HG02938 (cell line): Measurements from ENCODE around the gene MAPK14.
"Not testable (repeated sequence)": the region's sequence is repeated elsewhere in the genome, so short reads cannot be mapped to it uniquely, and the experiment has no call there.

Experiments
- ATAC-seq: cut with Tn5 transposase; IDR thresholded peaks from one replicate; pipeline ENCODE4 v1.9.1; 2021; ENCODE audit warnings: mild to moderate bottlenecking, moderate library complexity; ENCODE audit not compliant: unreplicated experiment

Gene MAPK14

DNA sequence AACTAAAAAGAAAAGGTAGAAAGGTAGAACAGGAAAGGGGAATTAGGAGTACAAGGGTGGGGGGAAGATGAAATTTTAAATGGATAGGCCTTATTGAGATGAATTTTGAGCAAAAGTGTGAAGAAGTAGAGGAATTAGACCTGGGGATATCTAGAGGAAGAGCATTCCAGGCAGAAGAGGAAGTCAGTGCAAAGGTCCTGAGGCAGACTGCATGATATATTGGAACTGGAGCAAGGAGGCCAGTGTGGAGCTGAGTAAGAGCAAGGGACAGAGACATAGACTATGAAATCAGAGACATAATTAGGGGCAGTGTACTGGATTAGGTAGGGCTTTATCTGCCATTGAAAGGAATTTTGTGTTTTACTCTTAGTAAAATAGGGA lies 40.4 kb downstream of the MAPK14 start:
- no peak for ATAC-seq

DNA sequence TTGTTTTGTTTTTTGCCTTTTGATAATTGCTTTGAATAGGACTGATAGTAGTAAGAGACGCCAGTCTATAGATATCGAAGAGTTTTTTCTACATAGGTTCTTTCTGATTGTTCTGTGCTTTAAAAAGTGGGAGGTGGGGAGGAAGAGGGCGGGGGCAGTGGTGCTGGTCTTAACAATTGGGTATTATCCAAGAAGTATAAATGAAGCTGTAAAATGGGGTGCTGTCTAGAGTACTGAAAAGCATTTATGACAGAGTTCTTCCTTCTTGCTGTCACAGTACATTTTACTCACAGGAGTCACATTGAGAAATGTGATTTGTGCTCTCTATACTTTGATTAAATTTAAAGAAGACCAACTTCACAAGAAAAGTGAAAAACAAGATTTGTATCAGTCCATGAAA lies 41.0 kb downstream of the MAPK14 start:
- no peak for ATAC-seq

DNA sequence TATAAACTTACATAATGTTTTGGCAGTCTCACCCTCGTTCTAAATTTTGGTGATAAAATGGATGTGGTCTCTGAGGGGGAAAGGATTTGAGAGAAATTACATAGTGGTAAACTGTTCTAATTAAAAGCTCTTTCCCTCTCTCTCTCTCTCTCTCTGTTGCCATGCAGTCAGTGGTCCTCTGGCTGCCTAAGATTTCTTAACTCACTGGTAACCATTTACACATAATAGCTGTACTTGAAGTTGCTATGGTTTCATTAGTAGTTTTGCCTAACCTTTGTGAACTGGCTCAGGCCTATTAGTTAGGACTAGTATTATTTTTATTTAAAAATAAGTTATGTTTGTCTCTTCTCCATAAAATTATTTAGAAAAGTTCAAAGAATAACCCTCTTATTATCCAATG lies 42.0 kb downstream of the MAPK14 start:
- ATAC-seq = no peak

DNA sequence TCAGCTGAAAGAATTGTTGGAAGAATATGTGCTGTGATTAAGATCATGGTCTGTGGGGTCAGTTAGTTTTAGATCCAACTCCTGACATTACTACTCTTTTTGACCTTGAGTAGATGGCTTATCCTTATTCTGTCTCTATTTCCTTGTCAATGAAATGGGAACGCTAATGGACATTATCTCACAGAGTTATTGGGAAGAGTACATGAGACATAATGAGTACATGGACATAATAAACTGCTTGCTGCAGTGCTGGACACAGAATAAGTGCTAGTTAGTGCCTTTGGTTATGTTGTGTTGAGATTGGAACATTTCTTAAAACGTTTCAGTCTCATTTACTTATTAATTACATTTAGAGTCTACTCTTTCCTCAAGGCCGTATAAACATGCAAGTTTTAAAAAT lies 42.6 kb downstream of the MAPK14 start:
- no peak for ATAC-seq

DNA sequence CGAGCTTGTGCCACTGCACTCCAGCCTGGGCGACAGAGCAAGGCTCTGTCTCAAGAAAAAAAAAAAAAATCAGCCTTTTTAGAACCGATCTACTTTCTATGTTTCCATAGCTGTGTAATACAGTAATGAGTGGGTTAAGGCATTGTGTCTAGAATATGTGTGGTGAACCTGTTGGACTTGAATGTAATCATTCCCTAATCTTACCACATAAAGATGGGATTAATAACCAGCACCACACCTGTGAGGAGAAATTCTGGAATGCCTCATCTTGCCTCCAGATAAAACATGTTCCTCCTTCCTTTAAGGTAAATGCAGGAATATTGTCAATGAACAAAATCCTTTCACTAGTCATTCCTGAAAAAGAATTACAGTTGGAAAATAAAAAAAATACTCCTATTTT lies 43.7 kb downstream of the MAPK14 start:
- no peak for ATAC-seq

DNA sequence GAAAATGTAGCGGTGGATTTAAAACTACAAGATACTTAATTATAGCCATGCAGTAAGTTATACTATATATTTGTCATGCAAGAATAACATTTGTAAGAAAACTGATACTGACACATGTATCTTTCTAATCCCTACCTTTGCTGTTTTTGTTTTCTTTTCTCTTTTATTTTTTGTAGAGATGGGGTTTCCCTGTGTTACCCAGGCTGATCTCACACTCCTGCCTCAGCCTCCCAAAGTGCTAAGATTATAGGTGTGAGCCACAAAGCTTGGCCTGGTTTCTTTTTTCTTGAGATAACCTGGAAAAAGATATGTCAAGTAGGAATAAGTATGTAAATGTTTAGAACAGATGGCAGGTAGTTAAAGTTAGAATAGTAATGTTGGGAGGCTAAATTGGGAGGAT lies 44.1 kb downstream of the MAPK14 start:
- ATAC-seq = no peak

DNA sequence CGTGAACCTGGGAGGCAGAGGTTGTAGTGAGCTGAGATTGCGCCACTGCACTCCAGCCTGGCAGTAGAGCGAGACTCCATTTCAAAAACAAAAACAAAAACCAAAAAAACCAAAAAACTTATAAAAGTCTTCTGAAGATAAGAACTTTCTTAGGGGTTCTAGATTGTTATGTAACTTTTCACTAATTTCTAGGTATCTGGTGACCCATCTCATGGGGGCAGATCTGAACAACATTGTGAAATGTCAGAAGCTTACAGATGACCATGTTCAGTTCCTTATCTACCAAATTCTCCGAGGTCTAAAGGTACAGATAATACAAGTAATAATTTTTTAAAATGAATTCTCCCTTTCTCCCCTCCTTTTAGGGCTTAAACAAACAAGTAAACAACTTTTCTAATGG lies 45.1 kb downstream of the MAPK14 start:
- no peak for ATAC-seq

DNA sequence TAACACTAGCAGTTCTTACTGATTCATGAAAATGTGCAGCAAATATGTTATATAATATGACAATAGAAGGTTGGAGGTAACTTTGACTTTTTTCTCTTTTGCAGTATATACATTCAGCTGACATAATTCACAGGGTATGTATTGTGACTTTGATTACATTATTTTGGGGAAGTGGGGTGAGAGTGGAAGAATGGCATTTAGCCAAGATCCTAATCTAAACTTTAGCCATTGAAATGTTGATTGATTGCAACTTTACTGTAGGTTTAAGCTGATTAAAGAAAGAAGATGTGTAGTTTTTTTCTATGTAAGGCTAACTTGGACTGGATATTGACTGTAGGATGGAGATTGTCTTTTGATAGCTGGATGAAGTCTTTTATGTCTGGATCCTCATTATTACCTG lies 46.0 kb downstream of the MAPK14 start:
- no peak for ATAC-seq

DNA sequence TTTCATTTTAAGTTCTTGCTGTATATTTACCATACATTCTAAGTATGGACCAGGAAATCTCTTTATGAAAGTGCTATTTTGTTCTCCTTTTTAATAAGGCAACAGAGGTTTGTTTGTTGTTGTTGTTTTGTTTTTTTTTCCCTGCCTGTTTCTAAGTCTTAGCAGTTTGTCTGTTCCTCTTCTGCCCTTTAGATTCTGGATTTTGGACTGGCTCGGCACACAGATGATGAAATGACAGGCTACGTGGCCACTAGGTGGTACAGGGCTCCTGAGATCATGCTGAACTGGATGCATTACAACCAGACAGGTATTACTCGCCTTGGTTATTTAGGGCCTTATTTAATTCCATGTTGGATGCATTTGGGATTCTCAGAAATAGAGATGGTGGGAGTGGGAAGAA lies 48.0 kb downstream of the MAPK14 start:
- no peak for ATAC-seq

DNA sequence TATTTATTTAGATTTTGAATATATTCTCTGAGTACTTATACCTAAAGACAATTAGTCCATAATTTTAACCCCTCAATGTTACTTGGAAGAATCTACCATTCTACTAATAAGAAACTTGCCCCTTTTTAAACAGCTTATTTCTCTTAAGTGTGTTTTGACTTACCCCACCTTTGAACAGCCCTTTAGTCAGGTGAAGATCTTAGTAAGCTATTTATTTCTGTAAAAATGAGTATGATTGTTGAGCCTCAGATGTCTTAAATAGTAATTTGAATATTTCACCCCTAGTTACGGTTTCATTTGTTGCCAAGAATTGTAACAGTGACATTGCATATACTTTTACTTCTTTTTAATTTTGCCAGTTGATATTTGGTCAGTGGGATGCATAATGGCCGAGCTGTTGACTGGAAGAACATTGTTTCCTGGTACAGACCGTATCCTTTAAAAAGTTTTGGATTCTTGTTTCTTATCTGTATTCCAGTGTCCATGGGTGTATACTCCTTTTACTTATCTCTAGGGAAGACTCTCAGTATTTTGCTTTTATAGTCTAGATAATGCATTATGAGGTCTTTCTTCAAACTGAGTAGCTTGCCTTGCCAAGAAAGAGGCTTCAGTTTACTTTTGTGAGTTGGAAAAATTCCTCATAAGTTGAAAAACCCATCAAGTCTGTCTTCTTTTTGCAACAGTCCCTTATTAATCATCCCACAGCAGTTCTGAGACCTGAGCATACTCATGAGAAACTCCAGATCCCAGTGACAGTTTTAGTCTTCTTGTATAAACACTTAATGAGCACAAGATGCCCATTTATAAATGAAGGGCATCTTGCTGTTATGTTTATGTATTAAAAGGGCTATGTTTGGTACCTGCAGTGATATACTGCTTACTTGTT lies 48.8 kb downstream of the MAPK14 start:
- no peak for ATAC-seq

DNA sequence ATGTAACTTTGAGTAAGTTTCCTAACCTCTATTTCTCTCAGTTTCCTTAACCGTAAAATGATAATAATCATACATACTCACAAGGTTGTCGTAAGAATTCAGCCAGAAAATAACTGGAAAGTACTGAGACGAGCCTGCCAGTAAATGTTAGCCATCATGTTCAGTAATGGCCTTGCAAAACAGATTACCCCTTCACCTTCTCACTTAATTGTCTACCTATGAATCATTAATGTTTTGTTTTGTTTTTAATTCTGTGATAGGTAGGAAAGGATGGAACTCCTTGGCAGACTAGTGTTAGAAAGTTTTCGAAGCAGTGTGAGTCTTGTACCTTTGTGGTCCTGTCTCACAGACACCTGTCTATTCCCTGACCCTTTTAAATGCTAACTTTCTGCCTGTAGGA lies 50.6 kb downstream of the MAPK14 start:
- ATAC-seq = no peak

DNA sequence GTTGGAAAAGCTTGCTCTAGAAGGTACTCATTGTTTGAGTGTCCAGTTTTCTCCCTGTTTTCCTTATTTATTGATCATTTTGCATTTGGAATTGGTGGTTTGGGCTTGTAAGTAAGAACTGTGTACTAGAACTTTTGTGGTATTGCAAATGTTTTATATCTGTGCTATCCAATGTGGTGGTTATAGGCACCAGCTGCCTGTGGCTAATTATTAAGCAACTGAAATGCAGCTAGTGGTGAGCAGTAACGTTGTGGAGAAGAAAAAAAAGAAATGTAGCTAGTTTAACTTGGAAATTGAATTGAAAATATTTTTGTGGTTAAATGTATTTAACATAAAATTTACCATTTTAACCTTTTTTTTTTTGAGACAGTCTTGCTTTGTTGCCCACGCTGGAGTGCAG lies 52.0 kb downstream of the MAPK14 start:
- ATAC-seq = no peak

DNA sequence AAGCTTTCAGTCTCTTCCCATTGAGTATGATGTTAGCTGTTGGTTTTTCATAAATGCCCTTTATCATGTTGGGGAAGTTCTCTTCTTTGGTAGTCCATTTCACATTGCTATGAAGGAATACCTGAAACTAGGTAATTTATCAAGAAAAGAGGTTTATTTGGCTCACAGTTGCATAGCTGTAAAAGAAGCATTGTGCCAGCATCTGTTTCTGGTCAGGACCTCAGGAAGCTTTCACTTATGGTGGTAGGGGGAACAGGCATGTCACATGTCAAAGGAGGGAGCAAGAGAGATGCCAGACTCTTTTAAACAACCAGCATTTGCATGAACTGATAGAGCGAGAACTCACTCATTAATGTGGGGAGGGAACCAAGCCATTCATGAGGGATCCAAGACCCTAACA lies 54.7 kb downstream of the MAPK14 start:
- no peak for ATAC-seq

DNA sequence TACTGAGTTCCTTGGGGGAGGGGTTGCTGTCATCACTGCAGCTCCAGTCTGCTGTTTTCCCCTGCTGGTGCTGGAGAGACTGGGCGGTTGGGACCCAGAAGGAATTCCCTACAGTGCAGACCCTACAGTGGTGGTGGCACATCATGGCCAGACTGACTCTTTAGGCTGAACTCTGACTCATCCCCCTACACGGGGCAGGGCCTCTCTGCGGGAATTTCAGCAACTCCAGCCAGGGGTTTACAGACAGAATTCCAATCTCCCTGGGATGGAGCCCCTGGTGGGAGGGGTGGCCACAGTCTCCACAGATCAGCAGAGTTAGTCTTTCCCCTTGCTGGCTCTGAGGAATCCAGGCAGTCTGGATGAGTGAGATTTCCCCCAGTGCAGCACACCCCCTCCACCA lies 55.8 kb downstream of the MAPK14 start:
- ATAC-seq = no peak

DNA sequence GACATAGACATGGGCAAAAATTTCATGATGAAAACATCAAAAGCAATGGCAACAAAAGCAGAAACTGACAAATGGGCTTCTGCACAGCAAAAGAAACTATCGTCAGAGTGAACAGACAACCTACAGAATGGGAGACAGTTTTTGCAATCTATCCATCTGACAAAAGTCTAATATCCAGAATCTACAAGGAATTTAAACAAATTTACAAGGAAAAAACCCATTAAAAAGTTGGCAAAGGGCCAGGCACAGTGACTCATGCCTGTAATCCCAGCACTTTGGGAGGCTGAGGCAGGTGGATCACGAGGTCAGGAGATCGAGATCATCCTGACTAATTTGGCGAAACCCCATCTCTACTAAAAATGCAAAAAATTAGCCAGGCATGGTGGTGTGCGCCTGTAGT lies 60.6 kb downstream of the MAPK14 start:
- ATAC-seq = not testable (repeated sequence)

DNA sequence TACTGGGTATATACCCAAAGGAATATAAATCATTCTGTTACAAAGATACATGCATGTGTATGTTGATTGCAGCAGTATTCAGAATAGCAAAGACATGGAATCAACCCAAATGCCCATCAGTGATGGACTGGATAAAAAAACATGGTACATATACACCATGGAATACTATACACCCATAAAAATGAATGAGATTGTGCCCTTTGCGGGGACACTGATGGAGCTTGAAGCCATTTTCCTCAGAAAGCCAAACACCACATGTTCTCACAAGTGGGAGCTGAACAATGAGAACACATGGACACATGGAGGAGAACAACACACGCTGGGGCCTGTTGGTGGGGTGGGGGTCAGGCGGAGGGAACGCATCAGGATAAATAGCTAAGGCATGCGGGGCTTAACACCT lies 61.4 kb downstream of the MAPK14 start:
- ATAC-seq = no peak

DNA sequence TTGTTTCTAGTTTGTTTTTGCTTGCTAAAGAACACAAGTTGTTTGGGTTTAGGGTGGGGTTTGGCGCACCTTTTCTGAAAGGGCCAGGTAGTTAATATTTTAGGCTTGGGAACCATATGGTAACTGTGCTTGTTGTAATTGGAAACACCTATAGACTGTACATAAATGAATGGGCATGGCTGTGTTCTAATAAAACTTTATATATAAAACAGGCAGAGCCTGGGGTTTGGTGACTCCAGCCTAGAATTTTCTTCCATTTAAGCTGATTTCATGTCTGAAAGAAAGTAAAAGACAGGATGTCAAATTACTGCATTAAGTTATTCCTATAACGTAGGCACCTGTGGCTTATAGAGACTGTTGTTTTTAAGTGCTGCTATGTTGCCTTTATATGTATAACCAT lies 66.6 kb downstream of the MAPK14 start:
- no peak for ATAC-seq

DNA sequence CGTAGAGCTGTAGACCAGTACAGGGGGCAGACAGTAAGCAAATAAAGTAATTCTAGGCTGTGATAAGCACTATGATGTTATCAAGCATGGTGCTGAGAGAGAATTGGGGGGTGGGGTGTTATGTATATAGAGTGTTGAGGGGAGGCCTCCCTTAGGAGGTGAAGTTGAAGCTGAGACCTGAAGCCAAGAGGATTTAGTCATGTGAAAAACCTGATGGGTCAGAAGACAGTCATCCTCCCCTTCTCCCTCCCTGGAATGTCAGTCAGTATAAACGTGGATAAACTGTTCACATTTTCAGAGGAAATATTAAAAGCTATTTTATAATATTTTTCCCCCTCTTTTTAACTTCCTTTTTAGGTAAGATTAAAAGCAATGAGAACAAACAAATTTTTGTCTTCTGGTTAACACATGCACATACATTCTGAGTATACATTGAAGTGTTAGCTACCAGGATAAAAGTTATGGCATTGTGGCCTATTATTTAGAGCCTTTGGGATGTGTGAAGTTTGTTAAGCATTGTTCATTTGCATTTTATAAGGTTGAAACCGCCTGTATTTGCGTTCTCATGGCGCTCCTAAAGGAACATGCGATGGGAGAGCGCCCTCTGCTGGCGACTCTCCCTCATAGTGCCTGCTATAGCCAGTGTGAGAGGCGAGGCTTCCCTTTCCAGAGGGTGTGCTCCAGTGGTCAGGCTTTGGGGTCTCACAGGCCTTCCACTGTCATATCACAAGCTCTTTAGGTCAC lies 67.3 kb downstream of the MAPK14 start:
- no peak for ATAC-seq

DNA sequence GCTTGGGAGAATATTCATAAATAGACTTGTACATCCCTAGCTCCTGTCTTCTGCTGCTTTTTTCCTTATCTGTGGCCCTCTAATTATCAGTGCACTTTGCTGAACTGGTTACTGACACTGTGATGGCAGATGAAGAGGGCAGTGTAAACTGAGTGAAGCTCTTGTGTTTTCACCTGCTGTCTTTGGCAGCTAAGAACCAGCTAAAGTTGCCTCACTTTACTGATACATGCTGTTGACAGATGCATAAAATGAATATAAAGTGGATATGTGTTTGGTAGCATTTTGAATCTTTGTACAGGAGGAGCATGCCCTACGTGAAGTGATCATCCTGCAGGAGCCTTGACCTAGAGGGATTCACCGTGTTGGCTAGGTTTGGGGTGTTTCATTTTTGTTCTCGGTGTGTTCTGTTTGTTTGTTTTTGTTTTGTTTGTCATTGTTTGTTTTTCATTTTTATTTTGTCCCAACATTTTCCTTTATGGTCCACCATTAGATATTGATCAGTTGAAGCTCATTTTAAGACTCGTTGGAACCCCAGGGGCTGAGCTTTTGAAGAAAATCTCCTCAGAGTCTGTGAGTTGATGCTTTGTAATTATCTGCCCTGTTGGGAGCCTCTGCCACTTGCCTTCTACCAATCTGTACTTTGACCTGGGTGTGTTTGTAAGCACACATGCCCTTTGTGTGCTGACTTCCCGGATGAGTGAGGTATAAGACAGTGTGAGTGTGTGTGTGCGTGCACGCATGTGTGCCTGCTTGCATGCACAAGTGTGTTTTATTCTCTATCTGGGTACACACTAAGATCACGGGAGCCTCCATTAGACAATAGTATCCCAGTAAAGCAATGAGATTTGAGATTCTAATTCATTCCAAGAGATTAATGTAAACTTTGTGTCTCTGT lies 68.1 kb downstream of the MAPK14 start:
- ATAC-seq = no peak

DNA sequence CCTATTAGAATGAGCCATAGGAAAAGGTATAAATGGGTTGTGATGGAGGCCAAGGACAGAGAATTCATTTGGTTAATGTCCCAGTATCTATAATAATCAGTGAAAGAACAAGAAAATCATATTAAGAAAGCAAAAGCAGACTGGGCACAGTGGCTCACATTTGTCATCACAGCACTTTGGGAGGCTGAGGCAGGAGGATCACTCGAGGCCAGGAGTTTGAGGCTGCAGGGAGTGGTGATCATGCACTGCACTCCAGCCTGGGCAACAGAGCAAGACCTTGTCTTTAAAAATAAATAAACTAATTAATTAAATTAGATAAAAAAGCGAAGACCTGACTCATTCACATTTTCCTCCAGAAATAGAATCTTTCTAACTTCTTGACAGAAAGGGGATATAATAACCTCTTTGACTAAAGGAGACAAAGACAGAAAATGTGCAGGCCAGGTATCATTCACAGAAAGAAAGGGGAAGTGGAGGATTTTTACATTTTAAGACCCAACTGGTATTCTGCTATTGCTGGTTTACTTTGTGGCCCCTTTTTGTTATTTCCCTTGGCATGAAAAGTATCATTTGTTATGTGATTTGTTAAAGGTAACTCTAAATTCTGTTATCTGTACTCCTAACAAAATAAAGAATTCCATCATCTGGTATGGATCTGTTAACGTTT lies 70.8 kb downstream of the MAPK14 start:
- no peak for ATAC-seq
